Raji (cell line): Measurements from ENCODE around the gene CABP1.

Experiments used
- POLR2A ChIP-seq: IDR thresholded peaks from 2 replicates; pipeline ENCODE4 v1.6.1; 2011; ENCODE audit warnings: low read depth, low read length, control low read depth; ENCODE audit not compliant: insufficient read depth

CABP1 gene

GRCh38 chr12:120639771-120640721, at the start of gene CABP1:
Gene CABP1, plus strand, starts transcription at chr12:120640626. Its CDS starts 60 bp downstream, at chr12:120640686.
- peak; percentile 56 for TF ChIP-seq POLR2A

GRCh38 chr12:120590741-120591407, 49.6 kb upstream of the CABP1 start:
- TF ChIP-seq POLR2A = no peak

- no peak for TF ChIP-seq POLR2A
Observed at GRCh38 chr12:120592121-120593049, 48.0 kb upstream of the CABP1 start.

- TF ChIP-seq POLR2A = no peak
Observed at GRCh38 chr12:120596901-120597300, 43.5 kb upstream of the CABP1 start.

GRCh38 chr12:120597861-120598260, 42.6 kb upstream of the CABP1 start:
- TF ChIP-seq POLR2A = no peak

GRCh38 chr12:120598674-120599463, 41.6 kb upstream of the CABP1 start:
- no peak for TF ChIP-seq POLR2A

GRCh38 chr12:120599672-120600552, 40.5 kb upstream of the CABP1 start:
- TF ChIP-seq POLR2A = no peak

- TF ChIP-seq POLR2A = no peak
Observed at GRCh38 chr12:120610560-120610959, 29.9 kb upstream of the CABP1 start.

- TF ChIP-seq POLR2A = no peak
Observed at GRCh38 chr12:120614848-120615247, 25.6 kb upstream of the CABP1 start.

- TF ChIP-seq POLR2A = no peak
Observed at GRCh38 chr12:120618954-120619615, 21.3 kb upstream of the CABP1 start.

- TF ChIP-seq POLR2A = no peak
Observed at GRCh38 chr12:120620624-120621023, 19.8 kb upstream of the CABP1 start.

GRCh38 chr12:120625557-120626419, 14.6 kb upstream of the CABP1 start:
- TF ChIP-seq POLR2A = no peak
